Endometrium (tissue), 2 donors: ENCODE data around the gene P4HA2.

Experiments
- FAIRE-seq: peaks from 2 replicates; lab custom pipeline; 2012; peaks lifted over from hg19 to GRCh38; lab: Jason Lieb, UNC
- donor health status: control.
- donor health status: control.

The P4HA2 gene

DNA sequence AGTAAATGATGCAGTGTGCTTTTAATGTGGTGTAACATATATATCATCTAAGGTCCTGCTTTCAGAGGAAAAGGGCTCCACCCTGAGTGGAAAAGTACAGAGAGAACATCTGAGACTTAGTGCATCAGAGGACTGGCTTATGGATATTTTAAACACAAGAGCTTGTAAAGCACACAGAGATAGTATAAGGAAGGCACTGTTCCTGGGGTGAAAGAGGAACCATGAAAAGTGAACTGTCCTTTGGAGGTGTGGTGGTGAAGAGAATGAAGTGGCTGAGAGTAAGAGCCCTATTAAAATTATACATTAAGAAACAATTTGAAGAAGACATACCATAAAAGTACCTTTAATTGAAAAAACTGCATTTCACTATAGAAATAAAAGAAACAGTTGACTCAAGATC is 85.2 kb downstream of the P4HA2 start:
- FAIRE-seq: no peak
